Nephron (organoid): ENCODE results near the gene ATP9B.

Experiments
- H3K27ac Mint-ChIP-seq, 3 experiments: 2 replicates each; pipeline ENCODE4 v1.8.0; 2020; ENCODE audit warnings: mixed read lengths in 3 of 3, mild to moderate bottlenecking in 2 of 3, moderate library complexity in 1 of 3
- H3K27me3 Mint-ChIP-seq: 2 replicates; pipeline ENCODE4 v1.8.0; 2021; ENCODE audit warnings: low read depth, mild to moderate bottlenecking, moderate library complexity, mixed read lengths
- H3K36me3 Mint-ChIP-seq: 2 replicates; pipeline ENCODE4 v1.8.0; 2020; ENCODE audit warnings: low read depth, mixed read lengths
- H3K4me1 Mint-ChIP-seq: 2 replicates; pipeline ENCODE4 v1.8.0; 2020; ENCODE audit warnings: mixed read lengths
- H3K4me3 Mint-ChIP-seq, 3 experiments: 2 replicates each; pipeline ENCODE4 v1.8.0; 2020; ENCODE audit warnings: mild to moderate bottlenecking in 3 of 3, mixed read lengths in 3 of 3, moderate library complexity in 2 of 3
- H3K9me3 Mint-ChIP-seq: 2 replicates; pipeline ENCODE4 v1.8.0; 2020; ENCODE audit warnings: mixed read lengths
- CTCF ChIP-seq, 3 experiments: fragments of 200-600 bp; sonication (generic); IDR thresholded peaks; one replicate each; pipeline ENCODE4 v1.5.0; 2021; ENCODE audit warnings: antibody characterized with exemption in 3 of 3; ENCODE audit not compliant: unreplicated experiment in 3 of 3

ATP9B gene

DNA sequence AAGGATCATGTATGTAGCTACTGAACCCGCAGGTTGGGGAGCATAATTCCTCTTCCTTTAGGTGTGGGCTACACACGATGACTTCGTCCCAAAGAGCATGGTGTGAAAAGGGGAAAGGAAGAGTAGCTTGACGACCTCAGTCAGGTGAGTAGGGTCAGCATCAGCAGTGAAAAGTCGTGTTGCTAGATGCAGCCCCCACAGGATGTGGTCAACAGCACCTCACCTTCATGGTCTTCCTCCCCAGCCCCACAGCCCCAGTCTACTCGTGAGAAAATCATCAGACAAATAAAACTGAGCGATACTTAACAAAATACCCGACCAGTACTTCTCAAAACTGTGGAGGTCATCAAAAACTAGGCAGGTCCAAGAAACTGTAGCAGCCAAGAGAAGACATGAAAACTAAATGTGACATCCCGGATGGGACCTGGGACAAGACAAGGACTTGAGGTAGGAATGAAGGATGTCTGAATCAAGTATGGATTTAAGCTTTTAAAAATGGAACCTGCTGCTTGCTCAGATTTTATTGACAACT is 249.0 kb downstream of the ATP9B start:
- peaks cover 66% of the 10 kb centered on the region for H3K36me3 Mint-ChIP-seq
- no peak overlapping the region for H3K4me3 Mint-ChIP-seq
- peaks cover 11% of the 10 kb centered on the region for H3K9me3 Mint-ChIP-seq
- H3K27ac Mint-ChIP-seq = no peak overlapping the region
- no peak for TF ChIP-seq CTCF (IDR thresholded peaks at IDR 0.05; ENCODE audit: unreplicated experiment in 3 of 3)
- H3K27me3 Mint-ChIP-seq = no peaks in the 10 kb centered on the region
- H3K4me1 Mint-ChIP-seq = peaks cover 26% of the 10 kb centered on the region

DNA sequence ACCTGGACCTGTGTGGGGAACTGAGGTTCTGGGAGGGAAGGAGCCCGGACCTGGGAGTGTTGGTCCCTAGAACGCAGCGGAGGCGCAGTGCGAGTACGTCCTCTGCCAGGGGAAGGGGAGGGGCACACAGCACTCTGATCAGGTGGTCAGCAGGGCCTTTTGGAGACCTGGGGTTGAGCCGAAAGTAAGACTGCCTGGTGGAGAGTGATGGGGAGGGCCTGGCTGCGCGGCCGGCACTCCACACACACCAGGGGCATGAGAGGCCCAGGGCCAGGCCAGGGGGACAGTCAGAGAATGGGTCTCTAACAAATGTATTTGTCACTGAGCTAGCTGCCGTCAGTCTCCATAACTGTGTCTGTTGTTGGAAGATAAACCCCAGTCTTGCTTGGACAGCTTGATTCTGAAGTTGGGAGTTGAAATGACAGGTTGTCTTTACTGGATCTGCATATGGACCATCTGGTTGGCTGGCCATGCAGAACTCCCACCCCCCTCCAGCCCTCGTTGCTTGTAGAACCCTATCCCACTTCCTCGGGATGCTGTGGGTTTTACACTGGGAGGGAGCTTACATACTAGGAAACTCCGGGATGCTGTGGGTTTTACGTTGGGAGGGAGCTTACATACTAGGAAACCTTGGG is 251.1 kb downstream of the ATP9B start:
- H3K9me3 Mint-ChIP-seq = peaks cover 11% of the 10 kb centered on the region
- peaks cover 70% of the 10 kb centered on the region for H3K36me3 Mint-ChIP-seq
- H3K4me3 Mint-ChIP-seq = no peak overlapping the region
- H3K27ac Mint-ChIP-seq = no peak overlapping the region
- peaks cover 26% of the 10 kb centered on the region for H3K4me1 Mint-ChIP-seq
- TF ChIP-seq CTCF (IDR thresholded peaks at IDR 0.05; ENCODE audit: unreplicated experiment in 3 of 3) = no peak
- no peaks in the 10 kb centered on the region for H3K27me3 Mint-ChIP-seq

- H3K4me3 Mint-ChIP-seq = no peak overlapping the region
- no peaks in the 10 kb centered on the region for H3K9me3 Mint-ChIP-seq
- H3K27ac Mint-ChIP-seq = peak overlapping the region in 1 of 3 experiments; percentile 58
- H3K36me3 Mint-ChIP-seq = peaks cover 57% of the 10 kb centered on the region
- H3K4me1 Mint-ChIP-seq = peaks cover 26% of the 10 kb centered on the region
- TF ChIP-seq CTCF (IDR thresholded peaks at IDR 0.05; ENCODE audit: unreplicated experiment in 3 of 3) = no peak
- H3K27me3 Mint-ChIP-seq = no peaks in the 10 kb centered on the region
These were observed 252.6 kb downstream of the ATP9B start for GRCh38 chr18:79321625-79322405.

DNA sequence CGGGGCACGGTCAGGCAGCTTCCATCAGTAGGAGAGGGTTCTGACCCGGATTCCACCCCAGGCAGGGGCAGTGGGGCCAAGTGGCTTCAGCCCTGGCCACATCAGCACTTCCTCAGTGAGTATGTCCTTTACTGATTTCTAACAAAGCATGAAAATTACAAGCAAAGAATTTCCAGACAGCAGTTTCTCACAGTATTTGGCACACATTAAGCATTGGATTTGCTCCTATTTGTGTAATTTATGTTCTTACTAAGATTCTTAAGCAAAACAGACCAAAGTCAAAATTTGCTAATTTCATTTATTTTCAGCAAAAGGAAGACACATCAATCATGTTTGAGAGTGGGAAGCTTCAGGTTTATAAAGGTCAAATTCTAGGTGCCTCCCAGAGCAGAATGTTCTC is 253.2 kb downstream of the ATP9B start:
- Mint-ChIP-seq H3K27ac (peak overlapping the region in 1 of 3 experiments; percentile 58), H3K9me3 (no peaks in the 10 kb centered on the region), H3K4me1 (peaks cover 26% of the 10 kb centered on the region), H3K27me3 (no peaks in the 10 kb centered on the region), H3K4me3 (no peak overlapping the region), H3K36me3 (peaks cover 60% of the 10 kb centered on the region)
- TF ChIP-seq CTCF (IDR thresholded peaks at IDR 0.05; ENCODE audit: unreplicated experiment in 3 of 3) = no peak

GRCh38 chr18:79323471-79323870 is 254.3 kb downstream of the ATP9B start:
- Mint-ChIP-seq H3K4me3 (no peak overlapping the region), H3K36me3 (peaks cover 54% of the 10 kb centered on the region), H3K9me3 (no peaks in the 10 kb centered on the region), H3K4me1 (peaks cover 26% of the 10 kb centered on the region), H3K27ac (no peak overlapping the region), H3K27me3 (no peaks in the 10 kb centered on the region)
- TF ChIP-seq CTCF (IDR thresholded peaks at IDR 0.05; ENCODE audit: unreplicated experiment in 3 of 3) = no peak
